H1 (cell line): ENCODE measurements around the gene MRS2. TPM values are rescaled to one million over a fixed set of nuclear protein-coding genes. Genes with fewer than 3 reads are reported as not detected.

Source experiments
- CTCF ChIA-PET: fragments of 300-600 bp; sonication (Branson Sonifier 250); formaldehyde crosslinking; loops from one replicate; lab custom pipeline; 2021; ENCODE audit not compliant: partially characterized antibody; lab: Charles Lee
- POLR2A ChIA-PET: fragments of 300-600 bp; sonication (Branson Sonifier 250); formaldehyde crosslinking; loops from one replicate; lab custom pipeline; 2021; ENCODE audit warnings: inconsistent platforms; ENCODE audit not compliant: partially characterized antibody; lab: Charles Lee
- DNase-seq, 2 experiments: peaks; one replicate each; pipeline versions ENCODE4 v3.0.0 to v3.0.0-alpha.2; 2010 to 2022; ENCODE audit warnings: low spot score in 2 of 2, low read depth in 1 of 2, mixed read lengths in 1 of 2
- FAIRE-seq: peaks from 2 replicates; lab custom pipeline; 2011; peaks lifted over from hg19 to GRCh38; lab: Jason Lieb, UNC
- H2AFZ ChIP-seq: 2 replicates; pipeline ENCODE4 v1.8.1; 2012; ENCODE audit warnings: low read length, inconsistent platforms
- H2AK5ac ChIP-seq: 2 replicates; pipeline ENCODE4 v1.6.1; 2013; ENCODE audit warnings: low read depth, low read length
- H2BK120ac ChIP-seq: replicated peaks from 2 replicates; pipeline ENCODE3; 2013; ENCODE audit warnings: low read depth, low read length, inconsistent platforms
- H2BK12ac ChIP-seq: 2 replicates; pipeline ENCODE4 v1.6.1; 2013; ENCODE audit warnings: low read depth, low read length
- H2BK15ac ChIP-seq: 2 replicates; pipeline ENCODE4 v1.6.1; 2013; ENCODE audit warnings: low read length
- H2BK20ac ChIP-seq: 2 replicates; pipeline ENCODE4 v1.6.1; 2013; ENCODE audit warnings: low read length
- H2BK5ac ChIP-seq: 2 replicates; pipeline ENCODE4 v1.6.1; 2013; ENCODE audit warnings: low read depth, low read length
- H3K14ac ChIP-seq: 2 replicates; pipeline ENCODE4 v1.6.1; 2013; ENCODE audit warnings: inconsistent platforms; ENCODE audit not compliant: insufficient read length
- H3K18ac ChIP-seq: 2 replicates; pipeline ENCODE4 v1.6.1; 2013; ENCODE audit warnings: low read length; ENCODE audit errors: extremely low read depth
- H3K23ac ChIP-seq: 2 replicates; pipeline ENCODE4 v1.6.1; 2013; ENCODE audit warnings: inconsistent platforms; ENCODE audit not compliant: insufficient read length
- H3K23me2 ChIP-seq: 2 replicates; pipeline ENCODE4 v1.6.1; 2013; ENCODE audit warnings: low read depth, low read length
- H3K27ac ChIP-seq: 2 replicates; pipeline ENCODE4 v1.6.1; 2011; ENCODE audit warnings: low read depth, low read length, inconsistent platforms
- H3K27me3 ChIP-seq, 4 experiments: replicated peaks in 1 of 4; 1 replicate in 1 of 4; 2 replicates in 3 of 4; pipeline versions ENCODE4 v1.6.1 to v1.8.1; 2011 to 2013; ENCODE audit warnings: low read length in 3 of 4, mild to moderate bottlenecking in 3 of 4, inconsistent platforms in 2 of 4, mixed read lengths in 2 of 4, moderate library complexity in 1 of 4; ENCODE audit not compliant: control insufficient read depth in 3 of 4, insufficient read depth in 3 of 4; ENCODE audit errors: extremely low read depth in 1 of 4
- H3K36me3 ChIP-seq, 4 experiments: 2 replicates each; pipeline versions ENCODE4 v1.6.1 to v1.8.1; 2011 to 2013; ENCODE audit warnings: mild to moderate bottlenecking in 4 of 4, low read length in 3 of 4, moderate library complexity in 2 of 4, control low read depth in 1 of 4, inconsistent platforms in 1 of 4; ENCODE audit not compliant: insufficient read depth in 4 of 4, control insufficient read depth in 2 of 4
- H3K4ac ChIP-seq: replicated peaks from 2 replicates; pipeline ENCODE3; 2013; ENCODE audit warnings: low read length, low read depth, mixed read lengths, inconsistent platforms; ENCODE audit not compliant: insufficient read length
- H3K4me1 ChIP-seq, 4 experiments: replicated peaks in 1 of 4; 1 replicate in 1 of 4; 2 replicates in 3 of 4; pipeline versions ENCODE4 v1.6.1 to v1.8.1; 2011 to 2013; ENCODE audit warnings: low read length in 3 of 4, inconsistent platforms in 2 of 4, mixed read lengths in 1 of 4; ENCODE audit not compliant: insufficient read depth in 4 of 4, control insufficient read depth in 3 of 4
- H3K4me2 ChIP-seq, 2 experiments: 2 replicates each; pipeline versions ENCODE4 v1.6.1 to v1.8.1; 2011 to 2013; ENCODE audit warnings: low read depth in 2 of 2, low read length in 2 of 2, control low read depth in 1 of 2, inconsistent platforms in 1 of 2, mild to moderate bottlenecking in 1 of 2; ENCODE audit not compliant: insufficient read depth in 1 of 2
- H3K4me3 ChIP-seq, 4 experiments: fragments of 200-600, 300-600 bp in 1 of 4; sonication (generic), shearing (Covaris generic), sonication (Bioruptor Twin) in 1 of 4; 2 replicates each; pipeline versions ENCODE4 v1.5.1 to v1.8.1; 2011 to 2016; ENCODE audit warnings: low read length in 4 of 4, low read depth in 3 of 4, control low read depth in 2 of 4, inconsistent platforms in 2 of 4, mild to moderate bottlenecking in 2 of 4, mixed read lengths in 1 of 4, moderate library complexity in 1 of 4; ENCODE audit not compliant: insufficient read depth in 2 of 4; ENCODE audit errors: extremely low read depth in 1 of 4
- H3K56ac ChIP-seq: replicated peaks from 2 replicates; pipeline ENCODE3; 2013; ENCODE audit warnings: low read depth, mild to moderate bottlenecking, mixed read lengths, low read length, inconsistent platforms; ENCODE audit not compliant: insufficient read length
- H3K79me1 ChIP-seq: 2 replicates; pipeline ENCODE4 v1.6.1; 2013; ENCODE audit warnings: low read depth, low read length, control low read depth
- H3K79me2 ChIP-seq, 2 experiments: 2 replicates each; pipeline versions ENCODE4 v1.6.1 to v1.8.1; 2012 to 2013; ENCODE audit warnings: low read length in 2 of 2, mild to moderate bottlenecking in 2 of 2, inconsistent platforms in 1 of 2; ENCODE audit not compliant: insufficient read depth in 2 of 2, control insufficient read depth in 1 of 2
- H3K9ac ChIP-seq, 4 experiments: replicated peaks in 1 of 4; 1 replicate in 1 of 4; 2 replicates in 3 of 4; pipeline versions ENCODE4 v1.6.1 to v1.8.1; 2011 to 2013; ENCODE audit warnings: low read depth in 3 of 4, low read length in 3 of 4, control low read depth in 2 of 4, mild to moderate bottlenecking in 2 of 4, moderate library complexity in 2 of 4, inconsistent platforms in 1 of 4; ENCODE audit errors: extremely low read depth in 1 of 4
- H3K9me3 ChIP-seq, 2 experiments: 2 replicates each; pipeline versions ENCODE4 v1.6.1 to v1.8.1; 2012 to 2013; ENCODE audit warnings: mild to moderate bottlenecking in 2 of 2, moderate library complexity in 2 of 2, control low read depth in 1 of 2, inconsistent platforms in 1 of 2, low read depth in 1 of 2, low read length in 1 of 2, mixed read lengths in 1 of 2; ENCODE audit not compliant: insufficient read depth in 2 of 2
- H4K20me1 ChIP-seq, 2 experiments: replicated peaks in 1 of 2; 2 replicates each; pipeline versions ENCODE3 to v1.8.1; 2011 to 2013; ENCODE audit warnings: inconsistent platforms in 2 of 2, low read length in 2 of 2, mild to moderate bottlenecking in 1 of 2; ENCODE audit not compliant: insufficient read depth in 2 of 2, control insufficient read depth in 1 of 2
- H4K5ac ChIP-seq: 2 replicates; pipeline ENCODE4 v1.6.1; 2013; ENCODE audit warnings: low read length, low read depth, mixed read lengths, inconsistent platforms; ENCODE audit not compliant: insufficient read length
- H4K8ac ChIP-seq: 2 replicates; pipeline ENCODE4 v1.8.0; 2013; ENCODE audit warnings: mild to moderate bottlenecking, moderate library complexity, low read length, inconsistent platforms; ENCODE audit not compliant: insufficient read depth; ENCODE audit errors: extremely low read depth
- H4K91ac ChIP-seq: replicated peaks from 2 replicates; pipeline ENCODE3; 2013; ENCODE audit warnings: low read length, mixed read lengths, inconsistent platforms; ENCODE audit not compliant: insufficient read length
- CHD2 ChIP-seq: IDR thresholded peaks from 2 replicates; pipeline ENCODE4 v1.6.1; 2012; ENCODE audit warnings: low read length, improper control_type of control experiment
- EP300 ChIP-seq, 2 experiments: IDR thresholded peaks; 1 replicate in 1 of 2; 2 replicates in 1 of 2; pipeline ENCODE4 v1.6.1; 2011 to 2012; ENCODE audit warnings: low read depth in 2 of 2, low read length in 2 of 2, mild to moderate bottlenecking in 2 of 2, borderline replicate concordance in 1 of 2, inconsistent platforms in 1 of 2, moderate library complexity in 1 of 2
- EZH2 ChIP-seq: fragments of 200-600 bp; sonication (generic); IDR thresholded peaks from 2 replicates; pipeline ENCODE4 v1.7.1; 2012; ENCODE audit warnings: low read depth, mild to moderate bottlenecking, moderate library complexity, low read length, inconsistent platforms; ENCODE audit not compliant: severe bottlenecking
- HDAC2 ChIP-seq, 2 experiments: fragments of 300-600 bp in 1 of 2; sonication (generic) in 1 of 2; IDR thresholded peaks; 2 replicates each; pipeline ENCODE4 v1.6.1; 2011 to 2012; ENCODE audit warnings: low read depth in 2 of 2, low read length in 2 of 2, mild to moderate bottlenecking in 2 of 2, moderate library complexity in 2 of 2, borderline replicate concordance in 1 of 2, inconsistent platforms in 1 of 2
- KDM4A ChIP-seq: IDR thresholded peaks from one replicate; pipeline ENCODE4 v1.7.1; 2012; ENCODE audit warnings: low read depth, mild to moderate bottlenecking, moderate library complexity, low read length, inconsistent platforms; ENCODE audit not compliant: severe bottlenecking
- PHF8 ChIP-seq: fragments of 200-600 bp; sonication (generic); conservative IDR thresholded peaks from 2 replicates; pipeline ENCODE4 v1.7.1; 2012; ENCODE audit warnings: low read depth, mild to moderate bottlenecking, inconsistent platforms, low read length, moderate library complexity
- RBBP5 ChIP-seq: IDR thresholded peaks from 2 replicates; pipeline ENCODE4 v1.7.1; 2012; ENCODE audit warnings: low read depth, mild to moderate bottlenecking, inconsistent platforms, low read length, moderate library complexity, borderline replicate concordance
- RFX5 ChIP-seq: IDR thresholded peaks from 2 replicates; pipeline ENCODE4 v1.6.1; 2011; ENCODE audit warnings: low read depth, low read length, improper control_type of control experiment, borderline replicate concordance
- RXRA ChIP-seq: IDR thresholded peaks from 2 replicates; pipeline ENCODE4 v1.6.1; 2011; ENCODE audit warnings: low read depth, mild to moderate bottlenecking, low read length, moderate library complexity; ENCODE audit not compliant: insufficient read depth
- SP1 ChIP-seq: IDR thresholded peaks from 2 replicates; pipeline ENCODE4 v1.6.1; 2011; ENCODE audit warnings: low read depth, low read length
- WGBS, 2 experiments: shearing (Covaris generic) in 1 of 2; methylation state at CpG; one replicate each; pipeline versions ENCODE4 v1.1.6 to v1.1.7; 2013 to 2015; ENCODE audit warnings: low lambda C conversion rate in 2 of 2, mixed read lengths in 2 of 2, inconsistent platforms in 1 of 2, low coverage in 1 of 2, missing lambda C conversion rate in 1 of 2; ENCODE audit not compliant: insufficient replicate concordance in 2 of 2, insufficient coverage in 1 of 2, insufficient read length in 1 of 2; ENCODE audit errors: extremely low coverage in 1 of 2, missing lambda C conversion rate in 1 of 2; 5-methylcytosine and 5-hydroxymethylcytosine counted together
- polyA plus RNA-seq, 7 experiments: library from polyadenylated mRNA; depleted of rRNA in 3 of 7; stranded (reverse) in 5 of 7; unstranded in 2 of 7; fragments of >200 nt in 5 of 7; fragments of 200-250 nt in 2 of 7; gene quantifications; 1 replicate in 5 of 7; 2 replicates in 1 of 7; 4 replicates in 1 of 7; pipeline versions ENCODE4 v1.2.1 to v1.2.3, GENCODE V29; 2011 to 2013; ENCODE audit warnings: missing spikeins in 2 of 7, mixed read lengths in 2 of 7
- total RNA-seq: library from RNA; stranded (reverse); fragmentation: NEBNext Ultra II Directional; extraction: Animal tissue kit (Norgen Biotek cat#: 25700); gene quantifications from 2 replicates; pipeline ENCODE4 v1.2.1, GENCODE V29; 2021

Gene MRS2
- total and polyA plus RNA-seq, 2 of the 8 experiments (the other 6 are each of a cell fraction or from before 2014, with no cell fraction given), result 51.2 to 67.5 TPM

- Histone ChIP-seq H2BK12ac (no peak overlapping the region), H3K4me1 (no peaks in the 10 kb centered on the region), H3K9ac (no peak overlapping the region), H3K23ac (no peak overlapping the region), H3K56ac (no peak overlapping the region), H2AK5ac (no peak overlapping the region), H3K79me2 (no peaks in the 10 kb centered on the region), H4K8ac (no peak overlapping the region), H2BK15ac (no peak overlapping the region), H3K27me3 (no peaks in the 10 kb centered on the region), H3K18ac (no peak overlapping the region), H4K91ac (no peak overlapping the region), H3K4ac (no peak overlapping the region), H3K79me1 (no peaks in the 10 kb centered on the region), H3K14ac (no peak overlapping the region), H3K27ac (no peak overlapping the region), H4K5ac (no peak overlapping the region), H4K20me1 (no peaks in the 10 kb centered on the region), H3K4me2 (no peak overlapping the region), H3K4me3 (no peak overlapping the region), H2AFZ (no peak overlapping the region), H3K23me2 (no peaks in the 10 kb centered on the region), H3K36me3 (no peaks in the 10 kb centered on the region), H3K9me3 (no peaks in the 10 kb centered on the region; a peak in 1 of 4 replicates), H2BK120ac (no peak overlapping the region), H2BK5ac (no peak overlapping the region), H2BK20ac (no peak overlapping the region)
- ChIA-PET CTCF (interaction anchor here (0.6 to 1.2 kb wide), 4 partner anchors 22 to 392 kb away, joined by 3 to 4 read pairs (median 3); no protein-coding TSS in a partner anchor), POLR2A (interaction anchor here (0.7 to 0.9 kb wide), 3 partner anchors 9 to 21 kb away, joined by 3 to 4 read pairs (median 3); no protein-coding TSS in a partner anchor)
- no peak for FAIRE-seq
- no peak for DNase-seq
- WGBS, 2 experiments, result 92% methylated on average over 7 of the region's 7 CpGs; no CpG with 5 or more reads in 1 of the 2 experiments
- TF ChIP-seq CHD2 (no peak), EZH2 (no peak), PHF8 (no peak), SP1 (no peak), KDM4A (no peak), RFX5 (no peak), RBBP5 (no peak), RXRA (no peak), EP300 (IDR thresholded peaks at IDR 0.05; ENCODE audit: borderline replicate concordance in 1 of 2, low read depth in 2 of 2, low read length in 2 of 2) (no peak), HDAC2 (IDR thresholded peaks at IDR 0.05; ENCODE audit: borderline replicate concordance in 1 of 2, low read depth in 2 of 2, low read length in 2 of 2) (no peak)
Measured at GRCh38 chr6:24469811-24470210, 67.1 kb downstream of the MRS2 start.
